SK-N-MC (cell line): ENCODE data around the gene LRP5.

Source experiments
- DNase-seq: peaks from one replicate; pipeline ENCODE4 v3.0.0-alpha.2; 2011; ENCODE audit warnings: low read depth, low spot score
- H3K27ac ChIP-seq: fragments of 200-600 bp; sonication (generic); 2 replicates; pipeline ENCODE4 v1.5.1; 2016; ENCODE audit warnings: mixed run types
- H3K36me3 ChIP-seq: fragments of 200-600 bp; sonication (generic); 2 replicates; pipeline ENCODE4 v1.6.1; 2017; ENCODE audit warnings: antibody characterized with exemption, low read length, mixed read lengths; ENCODE audit not compliant: insufficient read depth
- H3K4me3 ChIP-seq: fragments of 200-600 bp; sonication (generic); 2 replicates; pipeline ENCODE4 v1.5.1; 2016
- H3K9ac ChIP-seq: fragments of 200-600 bp; sonication (generic); 2 replicates; pipeline ENCODE4 v1.8.0; 2017; ENCODE audit warnings: mixed run types, mixed read lengths; ENCODE audit not compliant: insufficient read length
- H3K9me3 ChIP-seq: fragments of 200-600 bp; sonication (generic); 2 replicates; pipeline ENCODE4 v1.6.1; 2017; ENCODE audit warnings: low read depth, mild to moderate bottlenecking, antibody characterized with exemption, low read length, moderate library complexity, mixed read lengths
- EZH2 ChIP-seq: fragments of 200-600 bp; sonication (generic); IDR thresholded peaks from one replicate; pipeline ENCODE4 v1.6.1; 2017; ENCODE audit warnings: antibody characterized with exemption
- FOXP2 ChIP-seq: optimal IDR thresholded peaks from 2 replicates; pipeline ENCODE3; 2011; ENCODE audit warnings: mild to moderate bottlenecking, moderate library complexity; ENCODE audit not compliant: insufficient read depth; ENCODE audit errors: extremely low read length, control extremely low read depth
- POLR2AphosphoS5 ChIP-seq: IDR thresholded peaks from 2 replicates; pipeline ENCODE4 v1.6.1; 2012; ENCODE audit warnings: mild to moderate bottlenecking, low read depth, low read length, borderline replicate concordance

LRP5 gene

GRCh38 chr11:68437927-68438657 lies 125.7 kb downstream of the LRP5 start:
- no peak overlapping the region for H3K9ac ChIP-seq
- H3K27ac ChIP-seq: no peak overlapping the region
- H3K4me3 ChIP-seq: no peak overlapping the region
- peaks cover 25% of the 10 kb centered on the region for H3K36me3 ChIP-seq
- no peaks in the 10 kb centered on the region for H3K9me3 ChIP-seq
- DNase-seq: no peak
- TF ChIP-seq FOXP2: no peak
- no peak for TF ChIP-seq POLR2AphosphoS5
- TF ChIP-seq EZH2: no peak

GRCh38 chr11:68438658-68439259 lies 126.4 kb downstream of the LRP5 start:
- Histone ChIP-seq H3K9me3 (no peaks in the 10 kb centered on the region), H3K9ac (no peak overlapping the region), H3K36me3 (peaks cover 25% of the 10 kb centered on the region), H3K4me3 (no peak overlapping the region), H3K27ac (peak overlapping the region; percentile 81)
- TF ChIP-seq POLR2AphosphoS5 (no peak), EZH2 (no peak), FOXP2 (no peak)
- no peak for DNase-seq

- DNase-seq: no peak
- H3K9me3 ChIP-seq: no peaks in the 10 kb centered on the region
- H3K36me3 ChIP-seq: peaks cover 21% of the 10 kb centered on the region
- TF ChIP-seq EZH2 (no peak), FOXP2 (no peak), POLR2AphosphoS5 (no peak)
- no peak overlapping the region for H3K9ac ChIP-seq
- H3K27ac ChIP-seq: peak overlapping the region; percentile 93
- H3K4me3 ChIP-seq: peak overlapping the region; percentile 58; the same call in 1 of the 2 replicates
These were observed 127.1 kb downstream of the LRP5 start for GRCh38 chr11:68439355-68440065.

DNA sequence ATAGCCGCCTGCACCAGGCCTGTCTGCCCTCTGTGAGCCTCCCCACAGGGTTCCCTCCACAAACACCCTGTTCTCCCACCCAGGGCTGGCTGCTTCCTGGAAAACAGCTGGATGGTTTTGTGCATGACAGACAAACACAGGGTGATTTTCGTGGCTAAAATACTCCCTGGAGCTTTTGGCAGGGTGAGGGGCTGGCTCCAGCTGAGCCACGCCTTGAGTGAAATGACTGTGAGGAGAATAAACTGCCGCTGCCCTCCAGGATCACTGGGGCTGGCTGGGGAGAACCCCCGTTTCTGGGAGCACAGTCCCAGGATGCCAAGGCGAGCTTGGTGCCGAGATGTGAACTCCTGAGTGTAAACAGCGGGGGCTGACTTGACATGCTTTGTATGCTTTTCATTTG lies 127.8 kb downstream of the LRP5 start:
- peak overlapping the region; percentile 93 for H3K27ac ChIP-seq
- DNase-seq: no peak
- peak overlapping the region; percentile 58; the same call in 1 of the 2 replicates for H3K4me3 ChIP-seq
- H3K9ac ChIP-seq: peak overlapping the region; percentile 47
- no peaks in the 10 kb centered on the region for H3K9me3 ChIP-seq
- TF ChIP-seq FOXP2 (no peak), EZH2 (no peak), POLR2AphosphoS5 (no peak)
- peaks cover 21% of the 10 kb centered on the region for H3K36me3 ChIP-seq

DNA sequence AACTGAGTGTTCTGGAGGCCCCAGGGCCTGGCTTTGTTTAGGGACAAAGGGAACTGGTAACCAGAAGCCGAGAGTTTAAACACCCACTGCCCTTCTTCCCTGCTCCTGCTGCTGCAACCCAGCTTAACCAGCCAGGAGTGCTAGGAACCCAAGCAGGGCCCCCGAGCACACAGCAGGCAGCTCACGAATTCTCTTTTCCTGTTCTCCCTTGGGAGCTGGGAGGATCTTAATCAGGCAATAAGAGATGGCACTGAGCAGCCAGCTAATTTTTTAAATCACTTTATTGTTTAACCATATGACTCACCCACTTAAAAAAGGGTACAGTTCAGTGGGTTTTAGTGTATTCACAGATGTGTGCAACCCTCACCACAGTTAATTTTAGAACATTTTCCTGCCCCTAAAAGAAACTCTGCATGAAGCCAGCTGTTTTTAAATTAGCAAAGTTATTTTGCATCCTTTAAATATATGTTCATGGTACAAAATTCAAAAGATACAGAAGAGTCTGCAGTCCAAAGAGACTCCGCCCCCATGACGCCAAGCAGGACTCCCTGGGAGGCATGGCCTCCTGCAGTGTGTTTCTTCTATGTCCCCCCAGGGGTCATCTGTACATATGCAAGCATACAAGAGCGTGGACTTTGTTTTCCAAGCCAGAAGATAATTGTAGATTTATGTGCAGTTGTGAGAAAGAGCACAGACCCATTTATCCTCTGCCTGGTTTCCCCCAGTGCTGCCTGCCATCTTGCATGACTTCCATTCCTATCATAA lies 129.3 kb downstream of the LRP5 start:
- peak; percentile 84 for DNase-seq
- no peaks in the 10 kb centered on the region for H3K9me3 ChIP-seq
- H3K36me3 ChIP-seq: peaks cover 24% of the 10 kb centered on the region
- peak overlapping the region; percentile 52 for H3K4me3 ChIP-seq
- H3K9ac ChIP-seq: no peak overlapping the region
- H3K27ac ChIP-seq: peak overlapping the region; percentile 93
- TF ChIP-seq EZH2 (no peak), POLR2AphosphoS5 (peak; percentile 26; the same call in 1 of the 2 replicates), FOXP2 (peak; percentile 47)

- Histone ChIP-seq H3K9ac (no peak overlapping the region), H3K9me3 (no peaks in the 10 kb centered on the region), H3K4me3 (peak overlapping the region; percentile 52; the same call in 1 of the 2 replicates), H3K27ac (peak overlapping the region; percentile 93), H3K36me3 (peaks cover 22% of the 10 kb centered on the region)
- no peak for DNase-seq
- TF ChIP-seq FOXP2 (no peak), EZH2 (no peak)
These were observed 130.0 kb downstream of the LRP5 start for GRCh38 chr11:68442433-68442832.

DNA sequence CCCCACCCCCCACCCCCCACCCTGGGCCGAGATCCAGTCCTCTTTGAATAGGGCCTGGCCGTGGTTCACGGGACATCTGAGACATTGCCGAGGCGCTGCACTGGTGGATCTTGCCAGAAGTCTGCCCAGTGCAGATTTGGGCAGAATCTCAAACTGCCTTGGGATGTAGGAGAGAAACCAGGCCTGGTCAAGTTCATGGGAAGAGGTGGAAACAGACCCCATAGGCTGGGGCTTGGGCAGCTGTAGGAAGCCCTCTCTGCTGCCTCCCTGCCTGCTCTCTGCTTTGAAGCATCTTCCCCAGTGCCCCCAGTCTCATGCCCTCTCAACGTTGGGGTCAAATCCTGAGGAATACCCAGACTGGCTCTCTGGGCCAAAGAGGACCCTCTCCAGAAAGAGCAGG lies 132.2 kb downstream of the LRP5 start:
- Histone ChIP-seq H3K36me3 (peaks cover 23% of the 10 kb centered on the region; the same call in 1 of the 2 replicates), H3K4me3 (no peak overlapping the region), H3K9me3 (no peaks in the 10 kb centered on the region), H3K27ac (no peak overlapping the region), H3K9ac (no peak overlapping the region)
- no peak for TF ChIP-seq FOXP2
- no peak for TF ChIP-seq EZH2
- TF ChIP-seq POLR2AphosphoS5: no peak
- no peak for DNase-seq

DNA sequence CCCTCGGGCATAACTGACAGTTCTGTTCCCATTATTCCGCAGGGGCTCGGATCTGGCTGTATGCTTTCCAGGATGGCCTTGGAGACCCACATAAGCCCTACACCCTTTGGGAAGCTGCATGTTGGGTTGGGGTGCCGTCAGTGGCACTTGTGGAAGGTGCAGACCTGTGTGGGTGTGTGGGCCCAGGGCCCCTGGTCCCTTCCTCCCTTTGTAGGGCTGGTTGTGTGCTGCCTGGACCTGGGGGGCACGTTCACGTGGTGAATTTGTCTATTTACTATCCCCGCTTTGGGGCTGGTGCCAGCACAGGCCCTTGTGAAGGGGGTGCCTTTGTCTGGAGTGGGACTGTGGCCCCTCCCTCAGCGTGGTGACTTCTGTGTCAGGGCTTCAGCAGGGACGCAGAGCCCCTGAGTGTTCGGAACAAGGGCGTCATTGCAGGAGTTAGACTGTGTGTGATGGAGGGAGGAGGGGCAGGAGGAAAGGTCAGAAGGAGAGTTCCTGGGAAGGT lies 133.2 kb downstream of the LRP5 start:
- H3K9me3 ChIP-seq: no peaks in the 10 kb centered on the region
- DNase-seq: no peak
- H3K27ac ChIP-seq: no peak overlapping the region
- no peak overlapping the region for H3K9ac ChIP-seq
- TF ChIP-seq POLR2AphosphoS5 (no peak), FOXP2 (no peak), EZH2 (no peak)
- peaks cover 23% of the 10 kb centered on the region; the same call in 1 of the 2 replicates for H3K36me3 ChIP-seq
- no peak overlapping the region for H3K4me3 ChIP-seq
